ENCODE data around the gene KDR.

GRCh38 chr4:55030589-55030988, 94.8 kb downstream of the KDR start:
- TF ChIP-seq CTCF (IDR thresholded peaks at IDR 0.05) (no peak), RAD21 (IDR thresholded peaks at IDR 0.05; ENCODE audit: low read length) (no peak), YY1 (IDR thresholded peaks at IDR 0.05; ENCODE audit: low read depth) (no peak), JUND (IDR thresholded peaks at IDR 0.05) (no peak), ELF1 (IDR thresholded peaks at IDR 0.05) (no peak), GATA2 (CRISPR knock-in tag; IDR thresholded peaks at IDR 0.05) (peak; percentile 51), TCF12 (IDR thresholded peaks at IDR 0.05) (no peak), MAX (IDR thresholded peaks at IDR 0.05; ENCODE audit: low read depth) (no peak), RFX5 (IDR thresholded peaks at IDR 0.05; ENCODE audit: low read length) (no peak), GABPA (IDR thresholded peaks at IDR 0.05; ENCODE audit: low read depth) (no peak)

Data from SK-N-SH (cell line).